ENCODE data around the gene KLLN. TPM values are rescaled to one million over a fixed set of nuclear protein-coding genes. Genes with fewer than 3 reads are reported as not detected.

KLLN gene
- total and polyA plus RNA-seq, 2 donors (not counting 1 experiment from before 2014, with no cell fraction given), result 0.49 to 0.66 TPM

- Histone ChIP-seq H3K4me1 (ENCODE audit: control insufficient read depth, extremely low read depth, insufficient read depth, low read length) (peaks cover 2% of the 10 kb centered on the region), H3K36me3 (ENCODE audit: control insufficient read depth, insufficient read depth, low read length) (no peaks in the 10 kb centered on the region), H3K9me3 (ENCODE audit: control insufficient read depth, insufficient read depth, low read depth, low read length) (no peaks in the 10 kb centered on the region), H3K27ac (ENCODE audit: insufficient read depth, low read length) (peak overlapping the region; percentile 29), H3K27me3 (ENCODE audit: control insufficient read depth, insufficient read depth, low read length) (no peaks in the 10 kb centered on the region), H3K4me2 (ENCODE audit: extremely low read depth, insufficient read depth, low read length) (no peak overlapping the region), H3K4me3 (replicated peaks in 1 of 4; ENCODE audit: control extremely low read depth in 1 of 4, insufficient read depth in 1 of 4, low read depth in 3 of 4, low read length in 4 of 4) (no peak overlapping the region), H3K9ac (ENCODE audit: insufficient read depth, low read length) (no peak overlapping the region), H4K20me1 (ENCODE audit: control insufficient read depth, extremely low read depth, insufficient read depth, low read length) (no peaks in the 10 kb centered on the region), H2AFZ (ENCODE audit: low read length) (no peak overlapping the region), H3K79me2 (ENCODE audit: control insufficient read depth, insufficient read depth, low read length) (no peaks in the 10 kb centered on the region)
- TF ChIP-seq, protein P1, sequence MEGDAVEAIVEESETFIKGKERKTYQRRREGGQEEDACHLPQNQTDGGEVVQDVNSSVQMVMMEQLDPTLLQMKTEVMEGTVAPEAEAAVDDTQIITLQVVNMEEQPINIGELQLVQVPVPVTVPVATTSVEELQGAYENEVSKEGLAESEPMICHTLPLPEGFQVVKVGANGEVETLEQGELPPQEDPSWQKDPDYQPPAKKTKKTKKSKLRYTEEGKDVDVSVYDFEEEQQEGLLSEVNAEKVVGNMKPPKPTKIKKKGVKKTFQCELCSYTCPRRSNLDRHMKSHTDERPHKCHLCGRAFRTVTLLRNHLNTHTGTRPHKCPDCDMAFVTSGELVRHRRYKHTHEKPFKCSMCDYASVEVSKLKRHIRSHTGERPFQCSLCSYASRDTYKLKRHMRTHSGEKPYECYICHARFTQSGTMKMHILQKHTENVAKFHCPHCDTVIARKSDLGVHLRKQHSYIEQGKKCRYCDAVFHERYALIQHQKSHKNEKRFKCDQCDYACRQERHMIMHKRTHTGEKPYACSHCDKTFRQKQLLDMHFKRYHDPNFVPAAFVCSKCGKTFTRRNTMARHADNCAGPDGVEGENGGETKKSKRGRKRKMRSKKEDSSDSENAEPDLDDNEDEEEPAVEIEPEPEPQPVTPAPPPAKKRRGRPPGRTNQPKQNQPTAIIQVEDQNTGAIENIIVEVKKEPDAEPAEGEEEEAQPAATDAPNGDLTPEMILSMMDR (conservative IDR thresholded peaks at IDR 0.05 in 1 of 2, IDR thresholded peaks at IDR 0.05 in 1 of 2; ENCODE audit: low read depth in 1 of 2, low read length in 2 of 2), result no peak
- TF ChIP-seq EZH2 (IDR thresholded peaks at IDR 0.05; ENCODE audit: low read length, missing control alignments), result no peak
- peak; percentile 83 to 86 for DNase-seq (ENCODE audit: low read depth in 2 of 2)
Observed at GRCh38 chr10:87842776-87843497, 20.4 kb downstream of the KLLN start.

- no peak overlapping the region for H2AFZ ChIP-seq (ENCODE audit: low read length)
- H3K79me2 ChIP-seq (ENCODE audit: control insufficient read depth, insufficient read depth, low read length), result no peaks in the 10 kb centered on the region
- no peaks in the 10 kb centered on the region for H3K27me3 ChIP-seq (ENCODE audit: control insufficient read depth, insufficient read depth, low read length)
- no peak overlapping the region for H3K27ac ChIP-seq (ENCODE audit: insufficient read depth, low read length)
- TF ChIP-seq, protein P1 (conservative IDR thresholded peaks at IDR 0.05 in 1 of 2, IDR thresholded peaks at IDR 0.05 in 1 of 2; ENCODE audit: low read depth in 1 of 2, low read length in 2 of 2), result no peak
- TF ChIP-seq EZH2 (IDR thresholded peaks at IDR 0.05; ENCODE audit: low read length, missing control alignments), result no peak
- DNase-seq (ENCODE audit: low read depth in 2 of 2), result peak in 1 of 2 donors; percentile 66
- no peak overlapping the region for H3K9ac ChIP-seq (ENCODE audit: insufficient read depth, low read length)
- no peak overlapping the region for H3K4me3 ChIP-seq (replicated peaks in 1 of 4; ENCODE audit: control extremely low read depth in 1 of 4, insufficient read depth in 1 of 4, low read depth in 3 of 4, low read length in 4 of 4)
- no peak overlapping the region for H3K4me2 ChIP-seq (ENCODE audit: extremely low read depth, insufficient read depth, low read length)
- H3K4me1 ChIP-seq (ENCODE audit: control insufficient read depth, extremely low read depth, insufficient read depth, low read length), result peaks cover 2% of the 10 kb centered on the region
- no peaks in the 10 kb centered on the region for H3K36me3 ChIP-seq (ENCODE audit: control insufficient read depth, insufficient read depth, low read length)
- H4K20me1 ChIP-seq (ENCODE audit: control insufficient read depth, extremely low read depth, insufficient read depth, low read length), result no peaks in the 10 kb centered on the region
- H3K9me3 ChIP-seq (ENCODE audit: control insufficient read depth, insufficient read depth, low read depth, low read length), result no peaks in the 10 kb centered on the region
Observed at GRCh38 chr10:87842220-87842641, 21.1 kb downstream of the KLLN start.

GRCh38 chr10:87841186-87841585, 22.1 kb downstream of the KLLN start:
- H4K20me1 ChIP-seq (ENCODE audit: control insufficient read depth, extremely low read depth, insufficient read depth, low read length), result no peaks in the 10 kb centered on the region
- no peak for TF ChIP-seq EZH2 (IDR thresholded peaks at IDR 0.05; ENCODE audit: low read length, missing control alignments)
- TF ChIP-seq, protein P1 (conservative IDR thresholded peaks at IDR 0.05 in 1 of 2, IDR thresholded peaks at IDR 0.05 in 1 of 2; ENCODE audit: low read depth in 1 of 2, low read length in 2 of 2), result no peak
- H3K79me2 ChIP-seq (ENCODE audit: control insufficient read depth, insufficient read depth, low read length), result no peaks in the 10 kb centered on the region
- peak in 1 of 2 donors; percentile 18 for DNase-seq (ENCODE audit: low read depth in 2 of 2)
- no peak overlapping the region for H3K4me3 ChIP-seq (replicated peaks in 1 of 4; ENCODE audit: control extremely low read depth in 1 of 4, insufficient read depth in 1 of 4, low read depth in 3 of 4, low read length in 4 of 4)
- H2AFZ ChIP-seq (ENCODE audit: low read length), result no peak overlapping the region
- no peak overlapping the region for H3K9ac ChIP-seq (ENCODE audit: insufficient read depth, low read length)
- no peaks in the 10 kb centered on the region for H3K27me3 ChIP-seq (ENCODE audit: control insufficient read depth, insufficient read depth, low read length)
- H3K4me1 ChIP-seq (ENCODE audit: control insufficient read depth, extremely low read depth, insufficient read depth, low read length), result peaks cover 2% of the 10 kb centered on the region
- no peaks in the 10 kb centered on the region for H3K36me3 ChIP-seq (ENCODE audit: control insufficient read depth, insufficient read depth, low read length)
- no peak overlapping the region for H3K4me2 ChIP-seq (ENCODE audit: extremely low read depth, insufficient read depth, low read length)
- no peak overlapping the region for H3K27ac ChIP-seq (ENCODE audit: insufficient read depth, low read length)
- H3K9me3 ChIP-seq (ENCODE audit: control insufficient read depth, insufficient read depth, low read depth, low read length), result no peaks in the 10 kb centered on the region
